Heart left ventricle (tissue), 13 donors: ENCODE results near the gene ATP2B2.

Experiments used
- POLR2A ChIP-seq, 2 donors: fragments of 450-650 bp; IDR thresholded peaks; one replicate each; pipeline ENCODE4 v1.6.1; 2017; ENCODE audit warnings: antibody characterized with exemption in 2 of 2, mild to moderate bottlenecking in 2 of 2, moderate library complexity in 2 of 2
- TF ChIP-seq, protein P1 (sequence below), 12 donors: fragments of 200-600 bp; sonication (generic) in 4 of 12; IDR thresholded peaks; one replicate each; pipeline versions ENCODE4 v1.5.0 to v1.8.0; 2018 to 2022; ENCODE audit warnings: antibody characterized with exemption in 12 of 12, mild to moderate bottlenecking in 5 of 12
- donor health status: ischemic (EF 13 %, LVEDD 7.1; RV severe dilation, severe dysfunction).
- donor health status: DM: no; HTN: yes; CAD: no.
- donor health status: DM: no; HTN: no; CAD: no.
- donor health status: ischemic (EF 25% LVEDD 6.9; RV normal size, moderate dysfunction).
- donor health status: ischemic (EF 25% LVEDD 5.7; RV mildly dilated, moderate dysfunction).
- donor health status: ischemic (EF 35%, LVEDD 5.7; RV mildly dilated, moderate dysfunction).
- donor health status: nonischemic (EF 11% LVEDD 7.7; RV severe dilation, severe dysfunction).
- donor health status: DM: yes; HTN: yes; CAD: no.
- donor health status: PGD.
- donor health status: ischemic (EF 29% LVEDD 5.4; RV normal size, mild dysfunction).
- donor health status: nonischemic (EF 23%, LVEDD 6.1; RV moderate dilation, normal function).

DNA sequence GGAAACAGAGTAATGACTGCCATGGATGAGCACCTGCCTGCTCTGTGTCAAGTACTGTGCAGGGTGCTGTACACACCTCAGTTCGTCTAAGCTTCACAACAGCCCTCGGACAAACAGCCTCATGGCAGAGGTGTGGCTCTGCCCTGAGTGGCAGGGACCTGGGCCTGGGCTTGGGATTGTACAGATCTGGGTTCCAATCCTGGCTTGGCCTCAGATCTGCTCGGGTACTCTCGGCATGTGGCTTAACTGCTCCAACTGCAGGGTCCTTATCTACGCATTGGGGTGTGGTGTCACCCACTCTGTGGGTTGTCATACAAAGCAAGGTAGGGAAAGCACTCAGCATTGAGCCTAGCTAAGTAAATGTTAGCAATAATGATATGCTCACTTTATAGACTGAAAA lies 137.9 kb downstream of the ATP2B2 start:
- TF ChIP-seq, protein P1, sequence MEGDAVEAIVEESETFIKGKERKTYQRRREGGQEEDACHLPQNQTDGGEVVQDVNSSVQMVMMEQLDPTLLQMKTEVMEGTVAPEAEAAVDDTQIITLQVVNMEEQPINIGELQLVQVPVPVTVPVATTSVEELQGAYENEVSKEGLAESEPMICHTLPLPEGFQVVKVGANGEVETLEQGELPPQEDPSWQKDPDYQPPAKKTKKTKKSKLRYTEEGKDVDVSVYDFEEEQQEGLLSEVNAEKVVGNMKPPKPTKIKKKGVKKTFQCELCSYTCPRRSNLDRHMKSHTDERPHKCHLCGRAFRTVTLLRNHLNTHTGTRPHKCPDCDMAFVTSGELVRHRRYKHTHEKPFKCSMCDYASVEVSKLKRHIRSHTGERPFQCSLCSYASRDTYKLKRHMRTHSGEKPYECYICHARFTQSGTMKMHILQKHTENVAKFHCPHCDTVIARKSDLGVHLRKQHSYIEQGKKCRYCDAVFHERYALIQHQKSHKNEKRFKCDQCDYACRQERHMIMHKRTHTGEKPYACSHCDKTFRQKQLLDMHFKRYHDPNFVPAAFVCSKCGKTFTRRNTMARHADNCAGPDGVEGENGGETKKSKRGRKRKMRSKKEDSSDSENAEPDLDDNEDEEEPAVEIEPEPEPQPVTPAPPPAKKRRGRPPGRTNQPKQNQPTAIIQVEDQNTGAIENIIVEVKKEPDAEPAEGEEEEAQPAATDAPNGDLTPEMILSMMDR (IDR thresholded peaks at IDR 0.05) = no peak
- TF ChIP-seq POLR2A (IDR thresholded peaks at IDR 0.05) = no peak
